Choroid plexus epithelial cell (primary cell): ENCODE results near the gene EEF2.

ENCODE experiments used
- DNase-seq: peaks from one replicate; pipeline ENCODE4 v3.0.0-alpha.2; 2010; ENCODE audit warnings: low read depth
- H3K4me3 ChIP-seq: 2 replicates; pipeline ENCODE4 v1.5.1; 2011; ENCODE audit warnings: low read depth, mild to moderate bottlenecking, control low read depth, low read length, moderate library complexity
- CTCF ChIP-seq: conservative IDR thresholded peaks from 2 replicates; pipeline ENCODE4 v1.5.1; 2011; ENCODE audit warnings: low read depth, mild to moderate bottlenecking, control low read depth, inconsistent platforms, low read length, moderate library complexity

The EEF2 gene

DNA sequence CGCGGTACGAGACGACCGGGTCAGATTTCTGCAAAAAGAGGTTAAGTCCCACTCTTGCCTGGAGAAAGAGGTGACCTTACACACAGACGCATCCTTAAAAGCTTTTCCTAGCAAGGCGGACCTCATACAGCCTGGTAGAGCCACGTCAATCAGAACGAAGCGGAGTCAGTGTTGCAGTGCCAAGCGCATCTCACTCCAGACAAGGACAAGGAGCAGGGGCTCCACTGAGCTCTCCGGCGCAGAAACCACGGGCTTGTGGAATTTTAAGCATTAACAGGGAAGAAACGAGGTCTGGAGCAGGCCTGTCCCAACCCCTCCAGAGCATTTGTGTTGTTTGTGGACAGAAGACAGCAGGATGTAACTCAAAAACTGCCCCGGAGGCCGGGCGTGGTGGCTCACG is 7.1 kb downstream of the EEF2 start:
- TF ChIP-seq CTCF, result no peak
- DNase-seq, result no peak
- no peak overlapping the region for H3K4me3 ChIP-seq

- no peak for DNase-seq
- TF ChIP-seq CTCF, result peak; percentile 41
- no peak overlapping the region for H3K4me3 ChIP-seq
Measured at GRCh38 chr19:3977242-3978143, 7.8 kb downstream of the EEF2 start.

DNA sequence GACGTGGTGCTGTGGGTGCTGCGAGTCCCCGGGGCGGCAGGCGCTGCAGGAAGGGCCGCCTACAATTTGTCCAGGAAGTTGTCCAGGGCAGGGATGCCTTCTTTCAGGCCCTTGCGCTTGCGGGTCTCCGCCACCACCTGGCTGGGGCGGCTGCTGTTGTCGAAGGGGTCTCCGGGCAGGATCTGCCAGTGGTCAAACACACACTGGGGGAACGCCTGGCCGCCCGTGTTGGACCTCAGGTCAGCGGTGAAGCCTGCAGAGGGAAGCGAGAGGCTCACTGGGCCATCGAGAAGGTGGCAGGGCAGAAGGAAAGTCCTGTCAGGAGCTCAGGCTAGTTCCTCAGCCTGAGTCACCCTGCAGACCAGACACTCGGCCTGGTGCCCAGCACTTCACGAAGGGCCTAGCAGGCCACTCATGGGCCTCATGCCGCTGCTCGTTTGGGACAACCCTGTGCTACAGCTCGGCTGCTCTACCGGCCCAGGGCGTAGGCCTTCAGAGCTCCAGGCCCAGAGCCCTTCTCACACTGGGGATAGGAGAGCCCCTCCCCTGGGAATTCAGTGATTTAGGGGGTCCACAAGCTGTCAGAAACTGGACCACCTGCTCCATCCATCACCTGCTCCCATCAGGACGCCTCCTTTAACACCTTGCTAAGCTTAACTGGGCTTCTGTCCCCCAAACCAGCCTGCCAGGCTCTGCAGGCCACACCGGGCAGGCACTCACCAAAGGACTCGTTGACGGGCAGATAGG is 8.6 kb downstream of the EEF2 start:
- no peak overlapping the region for H3K4me3 ChIP-seq
- TF ChIP-seq CTCF, result no peak
- DNase-seq, result no peak

- no peak for TF ChIP-seq CTCF
- no peak for DNase-seq
- H3K4me3 ChIP-seq, result no peak overlapping the region
Measured at GRCh38 chr19:3975637-3976087, 9.6 kb downstream of the EEF2 start.

GRCh38 chr19:3975144-3975543 is 10.1 kb downstream of the EEF2 start:
- TF ChIP-seq CTCF, result no peak
- H3K4me3 ChIP-seq, result no peak overlapping the region
- DNase-seq, result no peak

- TF ChIP-seq CTCF, result no peak
- peak within 1 kb of the TSS; percentile 97 for H3K4me3 ChIP-seq
- DNase-seq, result peak; percentile 99
Measured at GRCh38 chr19:3970808-3971598, 14.3 kb downstream of the EEF2 start, which contains the start of gene DAPK3. Gene DAPK3 (minus strand): TSS chr19:3971099. CDS start chr19:3969735, 1,364 bp downstream.
